Hepatocyte (in vitro differentiated cells): ENCODE results near the gene FGF23. TPM values are rescaled to one million over a fixed set of nuclear protein-coding genes. Genes with fewer than 3 reads are reported as not detected.

ENCODE experiments used
- DNase-seq: peaks from one replicate; pipeline ENCODE4 v3.0.0-alpha.2; 2016; ENCODE audit warnings: low spot score
- H2AFZ ChIP-seq: fragments of 200-600 bp; sonication (generic); 2 replicates; pipeline ENCODE4 v1.6.0; 2016; ENCODE audit warnings: antibody characterized with exemption, mild to moderate bottlenecking
- H3K27ac ChIP-seq: fragments of 200-600 bp; sonication (generic); 2 replicates; pipeline ENCODE4 v1.5.1; 2016; ENCODE audit warnings: mild to moderate bottlenecking
- H3K27me3 ChIP-seq: fragments of 200-600 bp; sonication (generic); 2 replicates; pipeline ENCODE4 v1.6.1; 2016
- H3K36me3 ChIP-seq: fragments of 200-600 bp; sonication (generic); replicated peaks from 2 replicates; pipeline ENCODE4 v1.5.1; 2016; ENCODE audit warnings: low read depth; ENCODE audit not compliant: insufficient read depth
- H3K4me1 ChIP-seq: fragments of 200-600 bp; sonication (generic); 2 replicates; pipeline ENCODE4 v1.5.1; 2016; ENCODE audit warnings: mild to moderate bottlenecking, moderate library complexity; ENCODE audit not compliant: insufficient read depth
- H3K4me2 ChIP-seq: fragments of 200-600 bp; sonication (generic); 2 replicates; pipeline ENCODE4 v1.6.0; 2016
- H3K4me3 ChIP-seq: fragments of 200-600 bp; sonication (generic); 2 replicates; pipeline ENCODE4 v1.5.1; 2016; ENCODE audit warnings: mild to moderate bottlenecking
- H3K79me2 ChIP-seq: fragments of 200-600 bp; sonication (generic); 2 replicates; pipeline ENCODE4 v1.6.0; 2017; ENCODE audit warnings: mild to moderate bottlenecking
- H3K9me2 ChIP-seq: fragments of 200-600 bp; sonication (generic); replicated peaks from 2 replicates; pipeline ENCODE4 v1.6.0; 2017; ENCODE audit warnings: mild to moderate bottlenecking; ENCODE audit not compliant: insufficient read depth
- H3K9me3 ChIP-seq: fragments of 200-600 bp; sonication (generic); 2 replicates; pipeline ENCODE4 v1.5.1; 2016; ENCODE audit warnings: low read depth, mild to moderate bottlenecking
- H4K20me1 ChIP-seq: fragments of 200-600 bp; sonication (generic); 2 replicates; pipeline ENCODE4 v1.6.0; 2016; ENCODE audit warnings: mild to moderate bottlenecking; ENCODE audit not compliant: insufficient read depth, poor library complexity, severe bottlenecking
- CTCF ChIP-seq: fragments of 200-600 bp; sonication (generic); IDR thresholded peaks from 2 replicates; pipeline ENCODE4 v1.5.1; 2016; ENCODE audit warnings: antibody characterized with exemption, mild to moderate bottlenecking; ENCODE audit not compliant: poor library complexity
- EZH2 ChIP-seq: fragments of 200-600 bp; sonication (generic); IDR thresholded peaks from 2 replicates; pipeline ENCODE4 v1.6.1; 2016; ENCODE audit warnings: antibody characterized with exemption, mild to moderate bottlenecking, borderline replicate concordance
- EZH2phosphoT487 ChIP-seq: fragments of 200-600 bp; sonication (generic); IDR thresholded peaks from one replicate; pipeline ENCODE4 v1.6.1; 2018; ENCODE audit warnings: antibody characterized with exemption, mild to moderate bottlenecking, low read depth, moderate library complexity; ENCODE audit not compliant: unreplicated experiment, severe bottlenecking
- WGBS: methylation state at CpG from one replicate; pipeline ENCODE4 v1.1.6; 2016; ENCODE audit warnings: low lambda C conversion rate; ENCODE audit errors: missing lambda C conversion rate; 5-methylcytosine and 5-hydroxymethylcytosine counted together
- polyA plus RNA-seq: library from polyadenylated mRNA; unstranded; fragments of >200 nt; fragmentation: Nextera tagmentation; extraction: Ambion mirVana; gene quantifications from 2 replicates; pipeline ENCODE4 v1.2.1, GENCODE V29; 2016
- total RNA-seq: library from RNA; depleted of rRNA; stranded (reverse); fragments of >200 nt; gene quantifications from 2 replicates; pipeline ENCODE4 v1.2.3, GENCODE V29; 2014

FGF23 gene
- total and polyA plus RNA-seq, 2 experiments from 2014 or later = 0.46 to 3.1 TPM

DNA sequence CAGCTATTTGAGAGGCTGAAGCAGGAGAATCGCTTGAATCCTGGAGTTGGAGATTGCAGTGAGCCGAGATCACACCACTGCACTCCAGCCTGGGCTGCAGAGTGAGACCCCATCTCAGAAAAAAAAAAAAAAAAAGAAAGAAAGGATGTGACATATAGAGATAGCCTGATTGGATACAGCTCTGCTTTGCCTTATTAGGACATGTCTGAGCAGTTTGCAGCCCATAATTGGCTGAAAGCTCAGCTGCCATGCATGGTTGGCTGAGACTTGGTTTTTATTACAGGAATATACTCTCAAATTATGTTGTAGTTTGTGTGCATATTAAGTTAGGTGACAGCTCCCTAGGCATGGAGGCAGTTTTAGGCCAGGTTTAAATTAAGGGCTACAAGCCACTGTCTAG, 52.2 kb downstream of the FGF23 start:
- no peak overlapping the region for H2AFZ ChIP-seq
- WGBS = 100% methylated on average over 2 of the region's 2 CpGs
- TF ChIP-seq CTCF = no peak
- TF ChIP-seq EZH2phosphoT487 = no peak
- no peak for TF ChIP-seq EZH2
- no peak for DNase-seq
- no peaks in the 10 kb centered on the region for H3K9me2 ChIP-seq
- H4K20me1 ChIP-seq = no peaks in the 10 kb centered on the region
- H3K27me3 ChIP-seq = no peaks in the 10 kb centered on the region
- H3K4me3 ChIP-seq = no peak overlapping the region
- H3K36me3 ChIP-seq = no peaks in the 10 kb centered on the region
- no peaks in the 10 kb centered on the region for H3K4me1 ChIP-seq
- no peaks in the 10 kb centered on the region for H3K9me3 ChIP-seq
- no peak overlapping the region for H3K4me2 ChIP-seq
- peaks cover 45% of the 10 kb centered on the region for H3K79me2 ChIP-seq
- H3K27ac ChIP-seq = no peak overlapping the region

GRCh38 chr12:4325966-4326365, 53.5 kb downstream of the FGF23 start:
- Histone ChIP-seq H2AFZ (no peak overlapping the region), H4K20me1 (no peaks in the 10 kb centered on the region), H3K27ac (no peak overlapping the region), H3K36me3 (no peaks in the 10 kb centered on the region), H3K27me3 (no peaks in the 10 kb centered on the region), H3K79me2 (peaks cover 49% of the 10 kb centered on the region), H3K9me3 (no peaks in the 10 kb centered on the region), H3K4me2 (no peak overlapping the region), H3K4me3 (no peak overlapping the region), H3K4me1 (no peaks in the 10 kb centered on the region), H3K9me2 (no peaks in the 10 kb centered on the region)
- TF ChIP-seq EZH2phosphoT487 (no peak), EZH2 (no peak), CTCF (no peak)
- no peak for DNase-seq
- WGBS = 63% methylated on average over 3 of the region's 3 CpGs

- Histone ChIP-seq H3K79me2 (peaks cover 49% of the 10 kb centered on the region), H3K4me2 (no peak overlapping the region), H4K20me1 (no peaks in the 10 kb centered on the region), H3K9me2 (no peaks in the 10 kb centered on the region), H3K36me3 (no peaks in the 10 kb centered on the region), H2AFZ (no peak overlapping the region), H3K4me1 (peaks cover 4% of the 10 kb centered on the region), H3K4me3 (no peak overlapping the region), H3K27me3 (no peaks in the 10 kb centered on the region), H3K27ac (no peak overlapping the region), H3K9me3 (no peaks in the 10 kb centered on the region)
- TF ChIP-seq EZH2phosphoT487 = no peak
- TF ChIP-seq CTCF = no peak
- TF ChIP-seq EZH2 = no peak
- 98% methylated on average over 27 of the region's 28 CpGs for WGBS
- DNase-seq = no peak
Measured at GRCh38 chr12:4324366-4324765, 55.1 kb downstream of the FGF23 start.

DNA sequence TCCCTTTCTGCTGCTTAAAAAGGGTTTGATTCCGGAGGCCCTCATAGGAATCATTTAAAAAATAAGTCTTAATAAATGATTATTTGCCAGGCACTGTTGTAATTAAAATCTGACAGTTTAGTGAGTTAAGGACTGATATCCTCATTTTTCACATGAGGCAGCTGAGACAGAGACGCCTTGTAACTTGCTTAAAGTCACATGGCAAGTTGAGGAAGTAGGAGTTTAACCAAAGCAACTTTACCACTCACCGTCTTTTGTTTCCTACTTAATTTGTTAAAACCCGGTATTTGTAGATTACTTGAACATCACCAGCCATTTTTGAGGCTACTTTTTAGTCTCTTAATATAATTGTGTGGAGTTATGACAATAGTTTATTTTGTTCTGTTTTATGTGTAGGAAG, 56.1 kb downstream of the FGF23 start:
- no peak overlapping the region for H3K4me2 ChIP-seq
- DNase-seq = no peak

More for the DNA sequence above, 56.1 kb downstream of the FGF23 start:
- no peaks in the 10 kb centered on the region for H3K9me3 ChIP-seq
- H3K4me1 ChIP-seq = peaks cover 4% of the 10 kb centered on the region
- no peaks in the 10 kb centered on the region for H3K27me3 ChIP-seq
- no peaks in the 10 kb centered on the region for H4K20me1 ChIP-seq
- 96% methylated on average over 4 of the region's 4 CpGs for WGBS
- H3K27ac ChIP-seq = no peak overlapping the region
- H3K36me3 ChIP-seq = no peaks in the 10 kb centered on the region
- H2AFZ ChIP-seq = no peak overlapping the region
- H3K79me2 ChIP-seq = peaks cover 43% of the 10 kb centered on the region
- no peak overlapping the region for H3K4me3 ChIP-seq
- TF ChIP-seq EZH2phosphoT487 (no peak), EZH2 (no peak), CTCF (no peak)
- H3K9me2 ChIP-seq = no peaks in the 10 kb centered on the region
